ENCODE results near the gene TUBGCP6.
A peak's percentile ranks its signal among the peaks of the same experiment; 100 is the strongest.
"Not testable (repeated sequence)": the region's sequence is repeated elsewhere in the genome, so short reads cannot be mapped to it uniquely, and the experiment has no call there.

Gene TUBGCP6

DNA sequence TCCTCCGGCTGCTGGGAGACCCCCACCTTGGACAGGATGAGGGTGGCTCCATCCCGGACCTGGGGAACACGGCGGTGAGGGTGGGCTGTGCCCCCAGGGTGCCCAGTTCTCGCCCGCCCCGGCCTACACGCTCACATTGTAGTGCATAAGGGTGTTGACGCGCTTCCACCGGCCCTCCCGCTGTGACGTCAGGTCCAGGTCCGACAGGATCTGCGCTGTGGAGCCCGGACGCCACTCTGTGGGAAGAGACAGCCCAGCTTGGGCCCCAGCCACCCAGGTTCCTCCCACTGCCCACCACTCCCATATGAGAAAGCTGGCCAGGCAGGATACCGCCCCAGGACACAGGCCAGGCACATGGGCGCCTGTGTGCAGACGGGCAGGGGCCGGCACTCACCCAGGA lies 33.6 kb upstream of the TUBGCP6 start:
- DNase-seq, result no peak

DNA sequence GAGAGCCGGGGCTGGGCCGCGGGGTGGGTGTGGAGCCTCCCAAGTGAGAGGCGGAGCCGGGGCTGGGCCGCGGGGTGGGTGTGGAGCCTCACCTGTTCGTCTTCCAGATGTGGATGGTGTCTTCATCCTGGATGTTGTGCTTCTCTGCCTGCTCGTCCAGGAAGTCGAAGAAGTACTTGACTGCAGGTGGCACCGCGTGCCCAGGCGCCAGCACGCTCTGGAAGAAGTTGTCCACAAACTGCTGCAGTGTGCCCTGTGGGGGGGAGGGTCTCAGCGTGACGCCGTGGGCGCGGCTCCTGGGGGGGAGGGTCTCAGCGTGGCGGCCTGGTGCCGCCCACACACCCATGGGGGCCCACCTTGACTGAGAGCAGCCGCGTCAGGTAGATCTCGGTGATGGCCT lies 32.9 kb upstream of the TUBGCP6 start:
- no peak for DNase-seq

- DNase-seq, result peak; percentile 53
Measured at GRCh38 chr22:50276143-50276542, 31.3 kb upstream of the TUBGCP6 start.

DNA sequence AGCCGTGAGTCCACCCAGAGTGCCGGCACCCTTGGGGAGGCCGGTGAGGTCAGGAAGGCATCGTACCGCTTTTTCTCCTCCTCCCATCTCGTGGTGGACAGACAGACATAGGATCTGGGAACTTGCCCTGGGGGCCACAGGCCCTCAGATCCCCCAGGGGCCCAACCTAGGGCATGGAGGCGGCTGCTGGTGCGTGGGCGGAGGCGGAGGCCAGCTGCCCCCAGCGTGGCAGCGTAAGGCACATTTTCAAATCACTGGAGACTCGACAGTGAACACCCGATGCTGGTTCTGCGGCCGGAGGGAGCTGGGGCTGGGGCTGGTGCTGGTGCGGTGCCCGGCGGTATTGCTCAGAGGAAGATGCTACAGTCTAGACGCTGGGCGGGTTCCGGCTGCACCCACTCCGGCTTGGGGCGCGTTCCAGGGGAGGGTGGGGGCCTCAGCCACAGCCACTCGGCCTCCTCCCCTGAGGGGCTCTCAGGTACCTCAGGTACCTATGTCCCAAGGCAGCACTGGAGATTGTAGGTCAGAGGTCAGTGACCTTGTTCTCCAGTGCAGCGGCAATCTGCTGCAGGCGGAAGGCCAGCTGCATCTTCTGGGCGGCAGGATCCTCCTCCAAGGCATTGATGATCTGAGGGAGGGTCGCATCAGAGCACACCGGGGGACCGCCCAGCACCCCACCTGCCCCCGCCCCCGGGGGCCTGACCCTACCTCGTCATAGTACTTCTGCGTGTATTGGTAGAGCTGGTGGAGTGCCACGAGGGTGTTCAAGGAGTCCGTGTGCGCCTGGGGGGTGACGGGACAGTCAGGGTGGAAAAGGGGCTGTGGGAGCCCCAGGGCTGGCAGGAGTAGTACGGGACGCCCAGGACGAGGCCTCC lies 30.6 kb upstream of the TUBGCP6 start:
- DNase-seq, result no peak

- DNase-seq, result no peak
Measured at GRCh38 chr22:50274771-50275170, 29.9 kb upstream of the TUBGCP6 start.

GRCh38 chr22:50274311-50274710 lies 29.5 kb upstream of the TUBGCP6 start:
- DNase-seq, result peak; percentile 38

DNA sequence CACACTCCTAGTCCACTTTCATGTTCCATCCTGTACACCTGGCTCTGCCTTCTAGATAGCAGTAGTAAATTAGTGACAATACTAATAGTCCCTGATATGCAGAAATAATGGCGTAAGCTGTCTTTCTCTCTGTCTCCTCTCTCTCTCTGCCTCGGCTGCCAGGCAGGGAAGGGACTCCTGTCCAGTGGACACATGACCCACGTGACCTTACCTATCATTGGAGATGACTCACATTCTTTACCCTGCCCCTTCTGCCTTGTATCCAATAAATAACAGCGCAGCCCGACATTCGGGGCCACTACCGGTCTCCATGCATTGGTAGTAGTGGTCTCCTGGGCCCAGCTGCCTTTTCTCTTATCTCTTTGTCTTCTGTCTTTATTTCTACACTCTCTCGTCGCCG lies 29.0 kb upstream of the TUBGCP6 start:
- not testable (repeated sequence) for DNase-seq

- DNase-seq, result not testable (repeated sequence)
Measured at GRCh38 chr22:50273352-50273751, 28.5 kb upstream of the TUBGCP6 start.

GRCh38 chr22:50272044-50272802 lies 27.4 kb upstream of the TUBGCP6 start:
- no peak for DNase-seq

DNA sequence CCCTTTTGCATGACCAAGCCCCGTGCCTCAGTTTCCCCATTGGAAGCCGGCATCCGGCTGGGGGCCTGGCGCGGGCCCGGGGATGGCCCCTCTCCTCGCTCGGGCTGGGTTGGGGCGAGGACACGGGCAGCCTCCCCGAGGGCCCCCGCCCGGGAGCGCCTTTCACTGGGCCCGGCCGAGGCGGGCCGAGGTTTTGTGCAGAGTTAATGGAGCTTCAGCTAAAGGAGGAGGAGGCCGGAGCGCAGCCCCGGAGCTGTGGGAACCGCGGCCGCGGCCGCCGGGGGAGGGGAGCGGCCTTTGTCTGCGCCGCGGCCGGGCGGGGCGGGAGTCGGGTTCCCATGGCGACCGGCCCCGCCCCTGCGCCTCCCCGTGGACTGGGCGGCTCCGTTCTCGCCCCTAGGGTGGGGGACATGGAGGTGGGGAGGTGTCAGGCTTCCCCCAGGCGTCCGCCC lies 26.7 kb upstream of the TUBGCP6 start:
- peak; percentile 53 for DNase-seq

DNA sequence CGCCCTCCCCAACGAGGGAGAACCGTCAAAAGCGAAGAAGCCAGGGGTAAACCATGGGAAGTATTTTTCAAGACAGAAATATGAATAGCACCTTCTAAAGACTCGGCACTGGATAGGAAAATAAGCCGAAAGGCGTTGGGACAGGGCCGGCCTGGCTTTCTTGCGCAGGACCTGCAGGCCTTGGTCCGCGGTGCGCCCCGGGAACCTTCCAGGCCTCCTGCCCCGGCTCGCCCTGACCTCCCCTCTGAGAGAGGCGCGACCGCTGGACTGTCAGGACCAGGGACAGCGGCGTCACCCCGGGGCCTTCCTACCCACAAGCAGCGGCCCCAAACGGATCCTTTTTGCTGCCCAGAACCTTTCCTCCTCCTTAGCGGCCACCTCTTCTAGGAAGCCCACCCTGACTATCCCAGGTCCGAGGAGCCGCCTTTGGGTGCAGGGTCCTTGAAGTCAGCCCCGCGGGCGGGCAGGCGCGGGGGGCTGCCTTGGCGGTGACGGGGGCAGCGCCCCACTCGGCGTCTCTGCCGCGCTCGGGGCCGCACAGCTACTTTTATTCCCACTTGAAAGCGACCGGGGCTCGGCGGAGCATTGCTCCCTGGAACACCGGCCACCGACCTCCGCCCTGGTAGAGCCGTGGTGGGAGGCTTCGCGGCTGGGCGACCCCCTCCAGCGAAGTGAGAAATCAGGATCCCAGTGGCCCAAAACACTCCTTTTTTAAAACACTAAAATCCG lies 26.0 kb upstream of the TUBGCP6 start:
- DNase-seq, result peak; percentile 54

GRCh38 chr22:50269970-50270665 lies 25.3 kb upstream of the TUBGCP6 start, which contains the start of gene MAPK11:
Gene MAPK11 (minus strand): TSS chr22:50270380. CDS start chr22:50270292, 88 bp downstream.
- DNase-seq, result peak; percentile 54

- DNase-seq, result no peak
Measured at GRCh38 chr22:50269573-50269969, 24.7 kb upstream of the TUBGCP6 start.

- DNase-seq, result no peak
Measured at GRCh38 chr22:50268655-50269113, 23.9 kb upstream of the TUBGCP6 start.

- DNase-seq, result no peak
Measured at GRCh38 chr22:50267591-50268390, 23.0 kb upstream of the TUBGCP6 start.

GRCh38 chr22:50266994-50267393 lies 22.2 kb upstream of the TUBGCP6 start:
- no peak for DNase-seq

- DNase-seq, result no peak
Measured at GRCh38 chr22:50264946-50265669, 20.3 kb upstream of the TUBGCP6 start.

DNA sequence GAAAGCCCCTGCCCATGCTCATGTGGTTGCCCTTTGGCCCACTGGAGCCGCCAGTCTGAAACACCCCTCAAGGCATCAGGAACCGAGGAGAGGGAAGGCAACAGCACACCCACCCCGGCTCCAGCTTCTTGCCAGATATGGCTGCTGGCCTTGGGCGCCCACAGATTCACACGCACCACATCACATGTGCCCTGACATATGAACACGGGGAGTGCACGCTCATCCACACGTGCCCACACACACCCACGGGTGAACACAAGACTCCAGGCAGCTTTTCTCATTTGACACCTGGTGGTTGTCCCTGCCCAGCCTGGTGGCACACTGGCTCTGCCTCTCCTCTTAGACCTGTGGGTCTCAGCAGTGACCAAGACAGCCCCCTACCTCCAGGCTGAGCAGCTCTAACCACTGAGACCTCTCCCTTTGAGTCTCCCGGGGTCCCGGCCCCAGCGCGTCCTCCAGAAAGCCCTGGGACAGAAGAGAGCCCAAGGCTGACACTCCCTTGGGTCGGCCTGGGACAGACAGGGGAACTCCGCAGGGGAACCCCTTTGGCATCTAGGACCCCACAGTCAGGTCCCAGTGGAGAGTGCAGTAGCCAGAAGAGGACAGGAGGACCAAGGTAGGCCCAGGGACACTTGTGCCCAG lies 19.4 kb upstream of the TUBGCP6 start:
- DNase-seq, result no peak

DNA sequence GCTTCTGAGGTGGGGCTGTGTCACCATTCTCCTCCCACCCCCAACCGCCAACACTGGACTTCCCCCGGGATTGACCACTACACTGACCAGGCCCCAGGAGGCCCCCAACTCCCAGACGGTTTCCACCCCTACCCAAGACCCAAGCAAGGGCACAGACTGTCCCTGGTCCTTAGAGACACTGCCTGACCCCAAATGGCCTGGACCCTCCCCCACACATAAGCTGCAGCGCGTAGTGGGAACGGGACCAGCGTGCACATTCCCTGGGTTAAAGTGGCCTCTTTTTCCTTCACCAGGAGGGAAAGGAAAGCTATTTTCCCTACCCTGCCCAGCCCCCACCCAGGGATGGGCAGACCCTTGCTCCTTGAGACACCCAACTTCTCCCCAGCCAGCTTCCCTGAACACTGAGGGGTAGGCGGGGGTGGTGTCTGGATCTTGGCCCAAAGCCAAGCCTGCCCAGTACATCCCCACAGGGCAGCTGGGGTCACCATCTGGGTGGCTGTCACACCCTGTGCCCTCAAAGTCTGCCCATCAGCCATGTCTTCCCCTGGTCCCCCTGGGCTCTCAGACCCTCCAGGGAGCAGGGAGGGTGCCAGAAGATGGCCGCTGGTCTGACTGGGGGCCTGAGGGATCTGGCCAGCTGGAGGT lies 18.3 kb upstream of the TUBGCP6 start:
- DNase-seq, result no peak

DNA sequence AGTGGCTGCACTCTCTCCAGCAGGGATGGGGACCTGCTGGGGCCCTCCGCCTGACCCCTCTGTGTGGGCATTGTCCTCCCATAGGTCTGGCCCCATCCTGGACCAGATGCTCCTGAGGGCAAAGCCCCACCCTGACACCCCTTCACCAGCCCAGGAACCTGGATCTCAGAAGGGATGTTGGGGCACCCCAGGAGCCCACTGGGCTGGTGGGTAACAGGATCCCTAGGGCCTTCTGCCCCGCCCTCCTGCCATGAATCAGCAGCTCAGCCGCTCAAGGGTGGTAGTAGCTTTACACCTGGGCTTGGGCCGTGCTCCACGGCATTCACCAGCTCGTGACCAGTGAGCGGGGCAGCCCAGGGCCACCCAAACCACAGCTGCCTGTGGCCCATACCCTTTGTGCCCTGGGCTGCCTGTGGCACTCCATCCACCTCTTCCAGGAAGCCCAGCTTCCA lies 17.7 kb upstream of the TUBGCP6 start:
- no peak for DNase-seq

Measured in kidney glomerular epithelial cell (primary cell).